ENCODE measurements around the gene PANX1. TPM values are rescaled to one million over a fixed set of nuclear protein-coding genes. Genes with fewer than 3 reads are reported as not detected.

PANX1 gene
- total RNA-seq, 2 experiments from 2014 or later = 11.3 to 16.5 TPM

DNA sequence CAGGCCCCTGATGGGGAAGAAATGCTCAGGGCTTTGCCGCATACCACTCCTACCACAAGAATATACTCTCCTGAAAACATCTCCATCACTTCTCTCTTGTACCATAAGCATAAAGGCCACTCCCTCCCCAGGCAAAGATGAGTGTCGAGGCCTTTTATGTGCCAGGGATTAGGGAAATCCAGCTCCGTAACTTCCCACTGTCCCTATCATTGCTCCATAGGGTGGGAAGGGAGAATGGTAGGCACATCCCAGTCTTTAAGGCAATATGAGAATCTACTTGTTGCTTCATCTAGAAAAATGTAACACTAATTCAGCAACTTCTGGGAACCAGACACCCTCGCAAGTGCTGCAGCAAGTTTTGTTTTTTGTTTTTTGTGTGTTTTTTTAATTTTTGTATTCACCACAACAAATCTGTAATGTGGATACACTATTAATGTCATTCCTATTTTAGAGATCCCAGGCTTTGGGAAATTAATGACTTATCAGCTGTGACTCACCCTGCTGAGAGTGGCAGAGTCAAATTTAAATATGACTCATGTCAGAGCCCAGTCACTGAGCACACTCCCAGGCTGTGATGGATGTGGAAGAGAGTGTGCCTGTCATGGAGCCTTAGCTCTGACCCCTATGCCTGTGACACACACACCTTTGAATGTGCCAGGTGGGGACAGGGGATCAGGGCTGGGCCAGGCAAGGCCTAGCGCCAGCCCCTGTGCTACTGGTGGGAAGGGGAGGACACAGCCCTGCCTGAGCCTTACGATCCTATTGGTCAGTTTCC, 23.4 kb downstream of the PANX1 start:
- no TSS peak for BruUV-seq (replicated peaks)
- POLR2A ChIA-PET = interaction anchor here (0.6 to 2.1 kb wide), 3 partner anchors 10 to 59 kb away, joined by 3 to 5 read pairs (median 3); partner anchors contain the start of gene PANX1
- peaks cover 8% of the 10 kb centered on the region; the same call in 1 of the 2 replicates for H4K20me1 ChIP-seq (ENCODE audit: insufficient read depth, low read length)
- DNase-seq (ENCODE audit: low spot score) = no peak
- no peak overlapping the region for H3K4me2 ChIP-seq (ENCODE audit: low read length)
- H3K9me3 ChIP-seq (ENCODE audit: low read length) = no peaks in the 10 kb centered on the region
- H3K4me3 ChIP-seq (ENCODE audit: low read depth, low read length, poor library complexity, severe bottlenecking) = no peak overlapping the region
- TF ChIP-seq EZH2phosphoT487 (IDR thresholded peaks at IDR 0.05; ENCODE audit: borderline replicate concordance, low read depth, low read length) = no peak
- TF ChIP-seq, protein P1, sequence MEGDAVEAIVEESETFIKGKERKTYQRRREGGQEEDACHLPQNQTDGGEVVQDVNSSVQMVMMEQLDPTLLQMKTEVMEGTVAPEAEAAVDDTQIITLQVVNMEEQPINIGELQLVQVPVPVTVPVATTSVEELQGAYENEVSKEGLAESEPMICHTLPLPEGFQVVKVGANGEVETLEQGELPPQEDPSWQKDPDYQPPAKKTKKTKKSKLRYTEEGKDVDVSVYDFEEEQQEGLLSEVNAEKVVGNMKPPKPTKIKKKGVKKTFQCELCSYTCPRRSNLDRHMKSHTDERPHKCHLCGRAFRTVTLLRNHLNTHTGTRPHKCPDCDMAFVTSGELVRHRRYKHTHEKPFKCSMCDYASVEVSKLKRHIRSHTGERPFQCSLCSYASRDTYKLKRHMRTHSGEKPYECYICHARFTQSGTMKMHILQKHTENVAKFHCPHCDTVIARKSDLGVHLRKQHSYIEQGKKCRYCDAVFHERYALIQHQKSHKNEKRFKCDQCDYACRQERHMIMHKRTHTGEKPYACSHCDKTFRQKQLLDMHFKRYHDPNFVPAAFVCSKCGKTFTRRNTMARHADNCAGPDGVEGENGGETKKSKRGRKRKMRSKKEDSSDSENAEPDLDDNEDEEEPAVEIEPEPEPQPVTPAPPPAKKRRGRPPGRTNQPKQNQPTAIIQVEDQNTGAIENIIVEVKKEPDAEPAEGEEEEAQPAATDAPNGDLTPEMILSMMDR (conservative IDR thresholded peaks at IDR 0.05; ENCODE audit: low read length) = no peak
- H2AFZ ChIP-seq (ENCODE audit: low read length) = no peak overlapping the region
- intact Hi-C loops (cut with micrococcal nuclease; ENCODE audit: unreplicated experiment) = no loop called here
- CTCF ChIA-PET (ENCODE audit: unreplicated experiment) = no interaction called here
- H3K79me2 ChIP-seq (ENCODE audit: insufficient read depth, low read depth, low read length) = no peaks in the 10 kb centered on the region
- peaks cover 7% of the 10 kb centered on the region for H3K36me3 ChIP-seq (ENCODE audit: insufficient read depth, low read length)
- H3K9me2 ChIP-seq (ENCODE audit: insufficient read depth, low read length) = no peaks in the 10 kb centered on the region
- H3K27ac ChIP-seq (ENCODE audit: low read depth, low read length, poor library complexity, severe bottlenecking) = no peak overlapping the region
- peaks cover 6% of the 10 kb centered on the region for H3K4me1 ChIP-seq (ENCODE audit: insufficient read depth, low read length, poor library complexity, severe bottlenecking)

DNA sequence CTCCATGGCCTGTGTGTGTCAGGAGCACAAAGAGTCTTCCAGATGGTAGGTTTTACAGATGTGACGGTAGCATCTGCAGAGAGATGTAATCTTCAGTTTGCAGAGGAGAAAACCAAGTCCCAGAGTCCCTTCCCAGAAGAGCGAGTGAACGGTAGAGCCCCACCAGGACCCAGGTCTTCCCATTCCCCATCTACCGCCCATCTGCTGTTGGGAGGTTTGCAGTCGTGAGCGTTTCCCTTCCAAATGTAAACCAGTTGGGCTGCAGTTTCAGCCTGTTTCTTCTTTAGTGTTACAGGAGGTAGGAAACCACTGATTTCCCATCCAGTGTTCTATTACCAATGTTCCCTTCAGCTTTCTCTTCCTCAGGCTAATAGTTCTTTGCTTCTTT, 24.0 kb downstream of the PANX1 start:
- TF ChIP-seq EZH2phosphoT487 (IDR thresholded peaks at IDR 0.05; ENCODE audit: borderline replicate concordance, low read depth, low read length) = no peak
- TF ChIP-seq, protein P1 (conservative IDR thresholded peaks at IDR 0.05; ENCODE audit: low read length) = no peak
- peaks cover 8% of the 10 kb centered on the region; the same call in 1 of the 2 replicates for H4K20me1 ChIP-seq (ENCODE audit: insufficient read depth, low read length)
- no peak overlapping the region for H3K4me3 ChIP-seq (ENCODE audit: low read depth, low read length, poor library complexity, severe bottlenecking)
- H3K36me3 ChIP-seq (ENCODE audit: insufficient read depth, low read length) = peaks cover 7% of the 10 kb centered on the region
- H3K27ac ChIP-seq (ENCODE audit: low read depth, low read length, poor library complexity, severe bottlenecking) = no peak overlapping the region
- H3K9me3 ChIP-seq (ENCODE audit: low read length) = no peaks in the 10 kb centered on the region
- peaks cover 6% of the 10 kb centered on the region for H3K4me1 ChIP-seq (ENCODE audit: insufficient read depth, low read length, poor library complexity, severe bottlenecking)
- H3K9me2 ChIP-seq (ENCODE audit: insufficient read depth, low read length) = no peaks in the 10 kb centered on the region
- ChIA-PET CTCF (ENCODE audit: unreplicated experiment) (no interaction called here), POLR2A (no interaction called here)
- intact Hi-C loops (cut with micrococcal nuclease; ENCODE audit: unreplicated experiment) = no loop called here
- H3K79me2 ChIP-seq (ENCODE audit: insufficient read depth, low read depth, low read length) = no peaks in the 10 kb centered on the region
- DNase-seq (ENCODE audit: low spot score) = no peak
- H3K4me2 ChIP-seq (ENCODE audit: low read length) = no peak overlapping the region
- BruUV-seq (replicated peaks) = no TSS peak
- H2AFZ ChIP-seq (ENCODE audit: low read length) = no peak overlapping the region

DNA sequence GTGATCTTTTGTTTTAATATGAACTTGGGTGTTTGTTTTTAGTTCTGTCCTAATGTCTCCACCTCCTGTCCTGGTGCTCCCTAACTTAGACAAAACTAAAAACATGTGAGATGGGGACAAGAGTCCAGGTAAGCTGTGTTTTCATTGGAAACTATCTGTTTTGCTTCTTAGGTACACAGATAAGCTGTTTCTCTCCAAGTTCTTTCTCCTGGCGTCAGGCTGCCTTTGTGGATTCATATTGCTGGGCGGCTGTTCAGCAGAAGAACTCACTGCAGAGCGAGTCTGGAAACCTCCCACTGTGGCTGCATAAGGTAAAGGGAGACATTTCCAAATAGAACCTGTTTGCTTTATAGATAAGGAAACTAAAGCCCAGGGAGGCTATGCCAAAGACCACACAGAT, 24.7 kb downstream of the PANX1 start:
- Histone ChIP-seq H3K4me2 (ENCODE audit: low read length) (no peak overlapping the region), H4K20me1 (ENCODE audit: insufficient read depth, low read length) (0 out of 2 replicates have a peak, but pooled peaks cover 8% of the 10 kb centered on the region), H3K4me1 (ENCODE audit: insufficient read depth, low read length, poor library complexity, severe bottlenecking) (peaks cover 6% of the 10 kb centered on the region), H3K9me3 (ENCODE audit: low read length) (no peaks in the 10 kb centered on the region), H3K79me2 (ENCODE audit: insufficient read depth, low read depth, low read length) (no peaks in the 10 kb centered on the region), H3K4me3 (ENCODE audit: low read depth, low read length, poor library complexity, severe bottlenecking) (no peak overlapping the region), H3K27ac (ENCODE audit: low read depth, low read length, poor library complexity, severe bottlenecking) (no peak overlapping the region), H3K9me2 (ENCODE audit: insufficient read depth, low read length) (no peaks in the 10 kb centered on the region), H3K36me3 (ENCODE audit: insufficient read depth, low read length) (peaks cover 7% of the 10 kb centered on the region), H2AFZ (ENCODE audit: low read length) (no peak overlapping the region)
- ChIA-PET CTCF (ENCODE audit: unreplicated experiment) (no interaction called here), POLR2A (interaction anchor here (0.7 kb wide), 1 partner anchor 11 kb away, joined by 3 read pairs; no protein-coding TSS in a partner anchor)
- BruUV-seq (replicated peaks) = no TSS peak
- intact Hi-C loops (cut with micrococcal nuclease; ENCODE audit: unreplicated experiment) = no loop called here
- no peak for TF ChIP-seq EZH2phosphoT487 (IDR thresholded peaks at IDR 0.05; ENCODE audit: borderline replicate concordance, low read depth, low read length)
- DNase-seq (ENCODE audit: low spot score) = no peak
